ENCODE measurements around the gene CHI3L1. TPM values are rescaled to one million over a fixed set of nuclear protein-coding genes. Genes with fewer than 3 reads are reported as not detected.

The CHI3L1 gene
- total RNA-seq, 4 donors from 2014 or later = 1.9 to 2.5 TPM; not detected in 2

- TF ChIP-seq CTCF (IDR thresholded peaks at IDR 0.05) (no peak), POLR2A (IDR thresholded peaks at IDR 0.05) (no peak)
- Histone ChIP-seq H3K27me3 (no peaks in the 10 kb centered on the region), H3K27ac (no peak overlapping the region), H3K4me3 (no peak overlapping the region), H3K4me1 (peaks cover 0 to 2% (median 0%) of the 10 kb centered on the region in 4 donors), H3K9me3 (no peaks in the 10 kb centered on the region), H3K36me3 (no peaks in the 10 kb centered on the region)
- DNase-seq = peak in 1 of 3 donors; percentile 16
These were observed 5.7 kb downstream of the CHI3L1 start for GRCh38 chr1:203180611-203181330.

- H3K4me3 ChIP-seq = no peak overlapping the region
These were observed 6.9 kb downstream of the CHI3L1 start for GRCh38 chr1:203179667-203180005.

GRCh38 chr1:203178821-203179666 lies 7.5 kb downstream of the CHI3L1 start:
- no peak overlapping the region for H3K4me3 ChIP-seq
- H3K27ac ChIP-seq = no peak overlapping the region
- no peak for TF ChIP-seq CTCF (IDR thresholded peaks at IDR 0.05)
- no peak for TF ChIP-seq POLR2A (IDR thresholded peaks at IDR 0.05)
- no peaks in the 10 kb centered on the region for H3K9me3 ChIP-seq
- no peaks in the 10 kb centered on the region for H3K36me3 ChIP-seq
- peaks cover 0 to 2% (median 0%) of the 10 kb centered on the region in 4 donors for H3K4me1 ChIP-seq
- no peaks in the 10 kb centered on the region for H3K27me3 ChIP-seq
- no peak for DNase-seq

More at GRCh38 chr1:203179667-203180005, 6.9 kb downstream of the CHI3L1 start:
- Histone ChIP-seq H3K4me1 (peaks cover 0 to 2% (median 0%) of the 10 kb centered on the region in 4 donors), H3K9me3 (no peaks in the 10 kb centered on the region), H3K27ac (no peak overlapping the region), H3K36me3 (no peaks in the 10 kb centered on the region), H3K27me3 (no peaks in the 10 kb centered on the region)
- DNase-seq = no peak
- TF ChIP-seq CTCF (IDR thresholded peaks at IDR 0.05) = no peak
- TF ChIP-seq POLR2A (IDR thresholded peaks at IDR 0.05) = no peak

- Histone ChIP-seq H3K4me1 (peaks cover 0 to 2% (median 0%) of the 10 kb centered on the region in 4 donors), H3K4me3 (no peak overlapping the region), H3K27me3 (no peaks in the 10 kb centered on the region), H3K36me3 (no peaks in the 10 kb centered on the region), H3K27ac (no peak overlapping the region), H3K9me3 (no peaks in the 10 kb centered on the region)
- TF ChIP-seq POLR2A (IDR thresholded peaks at IDR 0.05) (no peak), CTCF (IDR thresholded peaks at IDR 0.05) (no peak)
- DNase-seq = no peak
These were observed 8.4 kb downstream of the CHI3L1 start for GRCh38 chr1:203178083-203178482.

- H3K9me3 ChIP-seq = no peaks in the 10 kb centered on the region
- H3K4me1 ChIP-seq = peaks cover 0 to 2% (median 0%) of the 10 kb centered on the region in 4 donors
- no peak for TF ChIP-seq CTCF (IDR thresholded peaks at IDR 0.05)
- TF ChIP-seq POLR2A (IDR thresholded peaks at IDR 0.05) = no peak
- H3K27ac ChIP-seq = no peak overlapping the region
- H3K27me3 ChIP-seq = no peaks in the 10 kb centered on the region
- H3K4me3 ChIP-seq = no peak overlapping the region
- H3K36me3 ChIP-seq = no peaks in the 10 kb centered on the region
- DNase-seq = peak in 1 of 3 donors; percentile 21
These were observed 8.9 kb downstream of the CHI3L1 start for GRCh38 chr1:203177470-203178039.
